A549 (cell line): Measurements from ENCODE around the gene ESPNL. TPM values are rescaled to one million over a fixed set of nuclear protein-coding genes. Genes with fewer than 3 reads are reported as not detected.

Experiments used
- ATAC-seq, 2 experiments: fragments of 200-7000 bp in 1 of 2; fragments of >200 bp in 1 of 2; cut with Nextera tagmentation in 1 of 2; cut with Tn5 transposase in 1 of 2; 3 replicates each; pipeline versions ENCODE4 v1.8.0 to v1.9.1; 2018 to 2020; ENCODE audit warnings: mild to moderate bottlenecking in 1 of 2, moderate library complexity in 1 of 2
- CTCF ChIA-PET: fragments of 300-600 bp; sonication (Branson Sonifier 250); formaldehyde crosslinking; extraction: SDS; loops from one replicate; lab custom pipeline; 2021; ENCODE audit warnings: antibody characterized with exemption, inconsistent platforms; lab: Yijun Ruan, JAX
- POLR2A ChIA-PET: fragments of 350-600 bp; formaldehyde crosslinking; extraction: SDS; loops from one replicate; lab custom pipeline; 2021; ENCODE audit warnings: antibody characterized with exemption, inconsistent platforms; lab: Yijun Ruan, JAX
- DNase-seq, 2 experiments: peaks; one replicate each; pipeline versions ENCODE4 v3.0.0 to v3.0.0-alpha.2; 2011 to 2016; ENCODE audit warnings: low read depth in 1 of 2, low spot score in 1 of 2
- FAIRE-seq: peaks from 2 replicates; lab custom pipeline; 2011; peaks lifted over from hg19 to GRCh38; lab: Jason Lieb, UNC
- H3K27ac ChIP-seq, 2 experiments: fragments of >200 bp; sonication (Bioruptor Twin); formaldehyde crosslinking; 3 replicates each; pipeline ENCODE4 v1.5.1; 2016 to 2017
- H3K4me1 ChIP-seq: fragments of >200 bp; sonication (Bioruptor Twin); formaldehyde crosslinking; 3 replicates; pipeline ENCODE4 v1.6.1; 2016
- H3K4me2 ChIP-seq: fragments of >200 bp; sonication (Bioruptor Twin); formaldehyde crosslinking; 3 replicates; pipeline ENCODE4 v1.6.1; 2016
- H3K4me3 ChIP-seq: fragments of >200 bp; sonication (Bioruptor Twin); formaldehyde crosslinking; 3 replicates; pipeline ENCODE4 v1.5.1; 2016
- H3K9me3 ChIP-seq: fragments of >200 bp; sonication (Bioruptor Twin); formaldehyde crosslinking; 3 replicates; pipeline ENCODE4 v1.6.1; 2016
- EP300 ChIP-seq, 2 experiments: fragments of >200 bp; sonication (Bioruptor Twin); formaldehyde crosslinking; IDR thresholded peaks; 2 replicates in 1 of 2; 3 replicates in 1 of 2; pipeline ENCODE4 v1.6.1; 2016 to 2017
- FOSB ChIP-seq: fragments of 250-450 bp; sonication (Bioruptor Pico); IDR thresholded peaks from 2 replicates; pipeline ENCODE4 v1.5.0; 2020; ENCODE audit warnings: mild to moderate bottlenecking, moderate library complexity
- HDAC2 ChIP-seq: fragments of 200-600 bp; sonication (generic); IDR thresholded peaks from 2 replicates; pipeline ENCODE4 v1.6.1; 2016
- HOXB5 ChIP-seq: fragments of 250-450 bp; sonication (Bioruptor Pico); IDR thresholded peaks from 2 replicates; pipeline ENCODE4 v1.5.0; 2020; ENCODE audit warnings: mild to moderate bottlenecking, moderate library complexity
- JUN ChIP-seq, 2 experiments: fragments of >200 bp; sonication (Bioruptor Twin); formaldehyde crosslinking; IDR thresholded peaks; 2 replicates in 1 of 2; 3 replicates in 1 of 2; pipeline ENCODE4 v1.6.1; 2016 to 2017
- KDM5A ChIP-seq: fragments of 200-600 bp; sonication (generic); IDR thresholded peaks from 2 replicates; pipeline ENCODE4 v1.6.1; 2016; ENCODE audit warnings: antibody characterized with exemption, mild to moderate bottlenecking
- MAZ ChIP-seq: fragments of 150-350 bp; IDR thresholded peaks from 2 replicates; pipeline ENCODE4 v1.6.1; 2014; ENCODE audit warnings: antibody characterized with exemption, low read depth, low read length, borderline replicate concordance
- MYC ChIP-seq: IDR thresholded peaks from 2 replicates; pipeline ENCODE4 v1.6.1; 2012; ENCODE audit warnings: mild to moderate bottlenecking, inconsistent platforms, low read length, improper control_type of control experiment, borderline replicate concordance
- NFE2L2 ChIP-seq: fragments of 150-350 bp; conservative IDR thresholded peaks from 2 replicates; pipeline ENCODE4 v1.6.1; 2014; ENCODE audit warnings: low read length
- NR3C1 ChIP-seq: fragments of >200 bp; sonication (Bioruptor Twin); formaldehyde crosslinking; IDR thresholded peaks from 3 replicates; pipeline ENCODE4 v1.6.1; 2017
- POLR2AphosphoS2 ChIP-seq: conservative IDR thresholded peaks from 2 replicates; pipeline ENCODE4 v1.6.1; 2012; ENCODE audit warnings: low read length, improper control_type of control experiment, inconsistent platforms
- RARB ChIP-seq: fragments of 250-450 bp; sonication (Bioruptor Pico); IDR thresholded peaks from 2 replicates; pipeline ENCODE4 v1.8.0; 2021; ENCODE audit warnings: mild to moderate bottlenecking, moderate library complexity
- RCOR1 ChIP-seq: fragments of 150-350 bp; IDR thresholded peaks from 2 replicates; pipeline ENCODE4 v1.6.1; 2014; ENCODE audit warnings: antibody characterized with exemption, low read length, low read depth
- SMC3 ChIP-seq: fragments of >200 bp; sonication (Bioruptor Twin); formaldehyde crosslinking; IDR thresholded peaks from 3 replicates; pipeline ENCODE4 v1.6.1; 2018; ENCODE audit warnings: inconsistent platforms
- ZNF302 ChIP-seq: fragments of 250-450 bp; sonication (Bioruptor Pico); IDR thresholded peaks from 2 replicates; pipeline ENCODE4 v1.9.0; 2021; ENCODE audit warnings: inconsistent platforms, mild to moderate bottlenecking, moderate library complexity
- ZSCAN20 ChIP-seq: fragments of 250-450 bp; sonication (Bioruptor Pico); IDR thresholded peaks from 2 replicates; pipeline ENCODE4 v1.8.0; 2022; ENCODE audit warnings: mild to moderate bottlenecking, moderate library complexity
- WGBS: methylation state at CpG from one replicate; pipeline ENCODE4 v1.1.6; 2017; ENCODE audit errors: missing lambda C conversion rate; 5-methylcytosine and 5-hydroxymethylcytosine counted together
- polyA plus RNA-seq, 4 experiments: library from polyadenylated mRNA; depleted of rRNA in 3 of 4; stranded (reverse); fragments of >200 nt; fragmentation: RNase III in 1 of 4; extraction: RNeasy Plus Mini Kit Qiagen cat#74134 plus additional on column Dnase treatment in 1 of 4; gene quantifications; 2 replicates in 3 of 4; 3 replicates in 1 of 4; pipeline ENCODE4 v1.2.3, GENCODE V29; 2011 to 2017
- TF ChIP-seq, protein P1 (sequence below): fragments of 450-650 bp; IDR thresholded peaks from 2 replicates; pipeline ENCODE4 v1.6.1; 2014; ENCODE audit warnings: antibody characterized with exemption
- TF ChIP-seq, protein P2 (sequence below): IDR thresholded peaks from 2 replicates; pipeline ENCODE4 v1.6.1; 2012
- TF ChIP-seq, protein P3 (sequence below): fragments of >200 bp; sonication (Bioruptor Twin); formaldehyde crosslinking; IDR thresholded peaks from 3 replicates; pipeline ENCODE4 v1.6.1; 2016
- TF ChIP-seq, protein P4 (sequence below): IDR thresholded peaks from 2 replicates; pipeline ENCODE4 v1.6.1; 2012

ESPNL gene
- polyA plus RNA-seq, 2 of the 4 experiments (the other 2 are of a cell fraction): 0.04 to 0.22 TPM

GRCh38 chr2:238102865-238103264 lies 2.7 kb downstream of the ESPNL start:
- TF ChIP-seq EP300 (IDR thresholded peaks at IDR 0.05) (no peak), MAZ (no peak), KDM5A (no peak), SMC3 (no peak), MYC (no peak), NR3C1 (no peak), ZSCAN20 (CRISPR knock-in tag) (no peak), RARB (no peak), POLR2AphosphoS2 (no peak)
- TF ChIP-seq, protein P1, sequence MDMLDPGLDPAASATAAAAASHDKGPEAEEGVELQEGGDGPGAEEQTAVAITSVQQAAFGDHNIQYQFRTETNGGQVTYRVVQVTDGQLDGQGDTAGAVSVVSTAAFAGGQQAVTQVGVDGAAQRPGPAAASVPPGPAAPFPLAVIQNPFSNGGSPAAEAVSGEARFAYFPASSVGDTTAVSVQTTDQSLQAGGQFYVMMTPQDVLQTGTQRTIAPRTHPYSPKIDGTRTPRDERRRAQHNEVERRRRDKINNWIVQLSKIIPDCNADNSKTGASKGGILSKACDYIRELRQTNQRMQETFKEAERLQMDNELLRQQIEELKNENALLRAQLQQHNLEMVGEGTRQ: no peak
- TF ChIP-seq, protein P2, sequence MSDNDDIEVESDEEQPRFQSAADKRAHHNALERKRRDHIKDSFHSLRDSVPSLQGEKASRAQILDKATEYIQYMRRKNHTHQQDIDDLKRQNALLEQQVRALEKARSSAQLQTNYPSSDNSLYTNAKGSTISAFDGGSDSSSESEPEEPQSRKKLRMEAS: no peak
- ATAC-seq: no peak
- FAIRE-seq: no peak
- H3K9me3 ChIP-seq: no peaks in the 10 kb centered on the region
- WGBS: 88% methylated on average over 10 of the region's 10 CpGs
- no peak overlapping the region for H3K4me2 ChIP-seq
- H3K27ac ChIP-seq: no peak overlapping the region
- no peak overlapping the region for H3K4me3 ChIP-seq
- H3K4me1 ChIP-seq: no peaks in the 10 kb centered on the region
- POLR2A ChIA-PET: no interaction called here
- no peak for DNase-seq
- CTCF ChIA-PET: no interaction called here

GRCh38 chr2:238103465-238104225 lies 3.5 kb downstream of the ESPNL start:
- TF ChIP-seq NFE2L2: no peak
- TF ChIP-seq HOXB5 (CRISPR knock-in tag): no peak
- TF ChIP-seq, protein P2: no peak
- TF ChIP-seq, protein P3, sequence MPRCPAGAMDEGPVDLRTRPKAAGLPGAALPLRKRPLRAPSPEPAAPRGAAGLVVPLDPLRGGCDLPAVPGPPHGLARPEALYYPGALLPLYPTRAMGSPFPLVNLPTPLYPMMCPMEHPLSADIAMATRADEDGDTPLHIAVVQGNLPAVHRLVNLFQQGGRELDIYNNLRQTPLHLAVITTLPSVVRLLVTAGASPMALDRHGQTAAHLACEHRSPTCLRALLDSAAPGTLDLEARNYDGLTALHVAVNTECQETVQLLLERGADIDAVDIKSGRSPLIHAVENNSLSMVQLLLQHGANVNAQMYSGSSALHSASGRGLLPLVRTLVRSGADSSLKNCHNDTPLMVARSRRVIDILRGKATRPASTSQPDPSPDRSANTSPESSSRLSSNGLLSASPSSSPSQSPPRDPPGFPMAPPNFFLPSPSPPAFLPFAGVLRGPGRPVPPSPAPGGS: no peak
- TF ChIP-seq, protein P4, sequence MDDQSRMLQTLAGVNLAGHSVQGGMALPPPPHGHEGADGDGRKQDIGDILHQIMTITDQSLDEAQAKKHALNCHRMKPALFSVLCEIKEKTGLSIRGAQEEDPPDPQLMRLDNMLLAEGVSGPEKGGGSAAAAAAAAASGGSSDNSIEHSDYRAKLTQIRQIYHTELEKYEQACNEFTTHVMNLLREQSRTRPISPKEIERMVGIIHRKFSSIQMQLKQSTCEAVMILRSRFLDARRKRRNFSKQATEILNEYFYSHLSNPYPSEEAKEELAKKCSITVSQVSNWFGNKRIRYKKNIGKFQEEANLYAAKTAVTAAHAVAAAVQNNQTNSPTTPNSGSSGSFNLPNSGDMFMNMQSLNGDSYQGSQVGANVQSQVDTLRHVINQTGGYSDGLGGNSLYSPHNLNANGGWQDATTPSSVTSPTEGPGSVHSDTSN: no peak
- TF ChIP-seq HDAC2: no peak
- TF ChIP-seq RCOR1: no peak
- Histone ChIP-seq H3K4me3 (no peak overlapping the region), H3K9me3 (no peaks in the 10 kb centered on the region), H3K27ac (no peak overlapping the region), H3K4me1 (no peaks in the 10 kb centered on the region), H3K4me2 (no peak overlapping the region)
- ATAC-seq (no peak), DNase-seq (no peak), FAIRE-seq (no peak)
- ChIA-PET CTCF (no interaction called here), POLR2A (no interaction called here)
- 79% methylated on average over 13 of the region's 18 CpGs for WGBS

GRCh38 chr2:238104226-238104690 lies 4.1 kb downstream of the ESPNL start:
- ChIA-PET CTCF (interaction anchor here (1.5 kb wide), 1 partner anchor 246 kb away, joined by 3 read pairs; no protein-coding TSS in a partner anchor), POLR2A (no interaction called here)
- no peak overlapping the region for H3K27ac ChIP-seq
- no peaks in the 10 kb centered on the region for H3K4me1 ChIP-seq
- WGBS: 54% methylated on average over 4 of the region's 14 CpGs
- DNase-seq (no peak), ATAC-seq (no peak), FAIRE-seq (no peak)
- no peak overlapping the region for H3K4me2 ChIP-seq
- no peaks in the 10 kb centered on the region for H3K9me3 ChIP-seq
- H3K4me3 ChIP-seq: no peak overlapping the region
- TF ChIP-seq ZNF302 (CRISPR knock-in tag) (no peak), JUN (IDR thresholded peaks at IDR 0.05) (no peak), FOSB (CRISPR knock-in tag) (no peak), SMC3 (no peak)
